Measurements from ENCODE around the gene MRPL11. TPM values are rescaled to one million over a fixed set of nuclear protein-coding genes. Genes with fewer than 3 reads are reported as not detected.

The MRPL11 gene
- total and polyA plus RNA-seq, 10 of the 15 experiments (the other 5 are each of a cell fraction or from before 2014, with no cell fraction given) = 43.5 to 248 (median 109) TPM

GRCh38 chr11:66480117-66480938, 41.7 kb upstream of the MRPL11 start, which contains the start of gene DPP3 (continued):
- no peak for TF ChIP-seq RAD21 (IDR thresholded peaks at IDR 0.05; ENCODE audit: insufficient read depth, low read depth, low read length)
- TF ChIP-seq IKZF1 (conservative IDR thresholded peaks at IDR 0.05) = peak; percentile 74
- peak; percentile 69 for TF ChIP-seq MYC (IDR thresholded peaks at IDR 0.05; ENCODE audit: insufficient read depth, insufficient read length, insufficient replicate concordance, low read length, severe bottlenecking)
- TF ChIP-seq EGR1 (IDR thresholded peaks at IDR 0.05; ENCODE audit: borderline replicate concordance in 1 of 2, low read depth in 2 of 2, low read length in 2 of 2) = 0 out of 3 replicates have a peak, but pooled peaks of 1 of the 2 experiments have one; percentile 26
- TF ChIP-seq CREB1 (IDR thresholded peaks at IDR 0.05; ENCODE audit: low read depth) = peak; percentile 53; the same call in 1 of the 2 replicates
- no peak for TF ChIP-seq STAT3 (IDR thresholded peaks at IDR 0.05; ENCODE audit: low read depth, low read length)
- TF ChIP-seq ZNF592 (IDR thresholded peaks at IDR 0.05) = no peak
- peak; percentile 11 for TF ChIP-seq RELA (IDR thresholded peaks at IDR 0.05; ENCODE audit: borderline replicate concordance, partially characterized antibody)

All from GM12878 (cell line).